Measurements from ENCODE around the gene TUBG1.

DNA sequence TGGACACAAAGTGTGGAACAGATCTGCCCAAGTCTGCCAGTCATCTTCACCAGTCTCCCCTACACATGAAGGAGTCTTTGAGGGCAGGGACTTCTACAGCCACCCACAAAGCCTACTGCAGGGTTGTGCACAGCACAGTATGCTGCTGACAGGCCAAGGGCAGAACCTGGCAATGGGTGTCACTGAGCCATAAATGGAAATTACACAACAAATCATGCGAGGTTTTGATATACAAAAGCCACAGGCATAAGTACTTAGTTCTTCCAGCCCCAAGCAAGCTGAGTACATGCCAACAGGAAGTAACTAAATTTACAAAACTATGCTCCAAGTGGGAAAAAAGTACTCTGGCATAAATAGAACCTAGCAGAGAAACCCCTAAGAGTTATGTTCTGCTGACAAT, 24.1 kb upstream of the TUBG1 start:
- TF ChIP-seq TAF1 (IDR thresholded peaks at IDR 0.05; ENCODE audit: low read depth) (no peak), CREB1 (IDR thresholded peaks at IDR 0.05; ENCODE audit: low read depth) (no peak), EP300 (IDR thresholded peaks at IDR 0.05; ENCODE audit: borderline replicate concordance) (no peak), TEAD4 (IDR thresholded peaks at IDR 0.05) (no peak)
- TF ChIP-seq, protein P1, sequence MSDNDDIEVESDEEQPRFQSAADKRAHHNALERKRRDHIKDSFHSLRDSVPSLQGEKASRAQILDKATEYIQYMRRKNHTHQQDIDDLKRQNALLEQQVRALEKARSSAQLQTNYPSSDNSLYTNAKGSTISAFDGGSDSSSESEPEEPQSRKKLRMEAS (IDR thresholded peaks at IDR 0.05): no peak
- TF ChIP-seq, protein P2, sequence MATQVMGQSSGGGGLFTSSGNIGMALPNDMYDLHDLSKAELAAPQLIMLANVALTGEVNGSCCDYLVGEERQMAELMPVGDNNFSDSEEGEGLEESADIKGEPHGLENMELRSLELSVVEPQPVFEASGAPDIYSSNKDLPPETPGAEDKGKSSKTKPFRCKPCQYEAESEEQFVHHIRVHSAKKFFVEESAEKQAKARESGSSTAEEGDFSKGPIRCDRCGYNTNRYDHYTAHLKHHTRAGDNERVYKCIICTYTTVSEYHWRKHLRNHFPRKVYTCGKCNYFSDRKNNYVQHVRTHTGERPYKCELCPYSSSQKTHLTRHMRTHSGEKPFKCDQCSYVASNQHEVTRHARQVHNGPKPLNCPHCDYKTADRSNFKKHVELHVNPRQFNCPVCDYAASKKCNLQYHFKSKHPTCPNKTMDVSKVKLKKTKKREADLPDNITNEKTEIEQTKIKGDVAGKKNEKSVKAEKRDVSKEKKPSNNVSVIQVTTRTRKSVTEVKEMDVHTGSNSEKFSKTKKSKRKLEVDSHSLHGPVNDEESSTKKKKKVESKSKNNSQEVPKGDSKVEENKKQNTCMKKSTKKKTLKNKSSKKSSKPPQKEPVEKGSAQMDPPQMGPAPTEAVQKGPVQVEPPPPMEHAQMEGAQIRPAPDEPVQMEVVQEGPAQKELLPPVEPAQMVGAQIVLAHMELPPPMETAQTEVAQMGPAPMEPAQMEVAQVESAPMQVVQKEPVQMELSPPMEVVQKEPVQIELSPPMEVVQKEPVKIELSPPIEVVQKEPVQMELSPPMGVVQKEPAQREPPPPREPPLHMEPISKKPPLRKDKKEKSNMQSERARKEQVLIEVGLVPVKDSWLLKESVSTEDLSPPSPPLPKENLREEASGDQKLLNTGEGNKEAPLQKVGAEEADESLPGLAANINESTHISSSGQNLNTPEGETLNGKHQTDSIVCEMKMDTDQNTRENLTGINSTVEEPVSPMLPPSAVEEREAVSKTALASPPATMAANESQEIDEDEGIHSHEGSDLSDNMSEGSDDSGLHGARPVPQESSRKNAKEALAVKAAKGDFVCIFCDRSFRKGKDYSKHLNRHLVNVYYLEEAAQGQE (IDR thresholded peaks at IDR 0.05; ENCODE audit: low read depth): no peak
- TF ChIP-seq, protein P3, sequence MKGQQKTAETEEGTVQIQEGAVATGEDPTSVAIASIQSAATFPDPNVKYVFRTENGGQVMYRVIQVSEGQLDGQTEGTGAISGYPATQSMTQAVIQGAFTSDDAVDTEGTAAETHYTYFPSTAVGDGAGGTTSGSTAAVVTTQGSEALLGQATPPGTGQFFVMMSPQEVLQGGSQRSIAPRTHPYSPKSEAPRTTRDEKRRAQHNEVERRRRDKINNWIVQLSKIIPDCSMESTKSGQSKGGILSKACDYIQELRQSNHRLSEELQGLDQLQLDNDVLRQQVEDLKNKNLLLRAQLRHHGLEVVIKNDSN (IDR thresholded peaks at IDR 0.05): no peak

All from Ishikawa (cell line).